Neural crest cell (in vitro differentiated cells): Measurements from ENCODE around the gene DCHS1. TPM values are rescaled to one million over a fixed set of nuclear protein-coding genes. Genes with fewer than 3 reads are reported as not detected.
A peak's percentile ranks its signal among the peaks of the same experiment; 100 is the strongest.

ENCODE experiments used
- DNase-seq: peaks from one replicate; pipeline ENCODE4 v3.0.0; 2021; ENCODE audit warnings: low read depth, mixed read lengths, low spot score
- H3K27ac Mint-ChIP-seq: one replicate; pipeline ENCODE4 v1.8.0; 2021; ENCODE audit warnings: mild to moderate bottlenecking, mixed read lengths; ENCODE audit not compliant: unreplicated experiment
- H3K27me3 Mint-ChIP-seq: 2 replicates; pipeline ENCODE4 v1.8.0; 2021; ENCODE audit warnings: low read depth, mild to moderate bottlenecking, mixed read lengths
- H3K36me3 Mint-ChIP-seq: 2 replicates; pipeline ENCODE4 v1.8.0; 2021; ENCODE audit warnings: low read depth, mild to moderate bottlenecking, mixed read lengths
- H3K4me1 Mint-ChIP-seq: 2 replicates; pipeline ENCODE4 v1.8.0; 2021; ENCODE audit warnings: mixed read lengths
- H3K4me3 Mint-ChIP-seq: one replicate; pipeline ENCODE4 v1.8.0; 2021; ENCODE audit warnings: mild to moderate bottlenecking, mixed read lengths
- H3K9me3 Mint-ChIP-seq: 2 replicates; pipeline ENCODE4 v1.8.0; 2021; ENCODE audit warnings: mixed read lengths
- total RNA-seq: library from RNA; stranded (reverse); gene quantifications from 2 replicates; pipeline ENCODE4 v1.2.1, GENCODE V29; 2021
- TF ChIP-seq, protein P1 (sequence below): fragments of 200-600 bp; sonication (generic); conservative IDR thresholded peaks from 2 replicates; pipeline ENCODE4 v1.5.0; 2021; ENCODE audit warnings: antibody characterized with exemption, mild to moderate bottlenecking

DCHS1 gene
- total RNA-seq, 1 donor from 2014 or later = 40.4 TPM

DNA sequence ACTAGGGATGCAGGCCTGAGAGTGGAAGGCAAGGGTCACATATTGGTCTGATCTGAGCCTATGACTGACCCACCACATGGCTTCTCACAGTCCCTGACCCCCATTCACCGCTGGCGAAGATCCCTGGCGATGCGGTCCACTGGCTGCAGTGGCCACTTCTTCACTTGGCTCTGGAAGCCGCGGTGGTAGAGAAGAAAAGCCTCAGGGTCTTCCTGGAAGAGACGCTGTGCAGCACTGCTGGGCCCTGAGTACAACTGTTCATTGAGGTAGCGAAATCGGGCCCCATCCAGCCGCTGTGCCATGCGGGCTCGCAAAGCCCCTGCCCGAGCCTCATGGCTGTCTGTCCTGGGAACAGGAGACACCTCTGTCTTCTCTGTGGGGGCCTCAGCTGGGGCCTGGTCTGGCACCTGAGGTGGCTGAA lies 54.6 kb downstream of the DCHS1 start:
- DNase-seq = no peak
- Mint-ChIP-seq H3K9me3 (no peaks in the 10 kb centered on the region), H3K4me3 (no peak overlapping the region), H3K36me3 (peaks cover 16% of the 10 kb centered on the region), H3K4me1 (peaks cover 16% of the 10 kb centered on the region), H3K27ac (no peak overlapping the region), H3K27me3 (no peaks in the 10 kb centered on the region)
- TF ChIP-seq, protein P1, sequence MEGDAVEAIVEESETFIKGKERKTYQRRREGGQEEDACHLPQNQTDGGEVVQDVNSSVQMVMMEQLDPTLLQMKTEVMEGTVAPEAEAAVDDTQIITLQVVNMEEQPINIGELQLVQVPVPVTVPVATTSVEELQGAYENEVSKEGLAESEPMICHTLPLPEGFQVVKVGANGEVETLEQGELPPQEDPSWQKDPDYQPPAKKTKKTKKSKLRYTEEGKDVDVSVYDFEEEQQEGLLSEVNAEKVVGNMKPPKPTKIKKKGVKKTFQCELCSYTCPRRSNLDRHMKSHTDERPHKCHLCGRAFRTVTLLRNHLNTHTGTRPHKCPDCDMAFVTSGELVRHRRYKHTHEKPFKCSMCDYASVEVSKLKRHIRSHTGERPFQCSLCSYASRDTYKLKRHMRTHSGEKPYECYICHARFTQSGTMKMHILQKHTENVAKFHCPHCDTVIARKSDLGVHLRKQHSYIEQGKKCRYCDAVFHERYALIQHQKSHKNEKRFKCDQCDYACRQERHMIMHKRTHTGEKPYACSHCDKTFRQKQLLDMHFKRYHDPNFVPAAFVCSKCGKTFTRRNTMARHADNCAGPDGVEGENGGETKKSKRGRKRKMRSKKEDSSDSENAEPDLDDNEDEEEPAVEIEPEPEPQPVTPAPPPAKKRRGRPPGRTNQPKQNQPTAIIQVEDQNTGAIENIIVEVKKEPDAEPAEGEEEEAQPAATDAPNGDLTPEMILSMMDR = no peak

DNA sequence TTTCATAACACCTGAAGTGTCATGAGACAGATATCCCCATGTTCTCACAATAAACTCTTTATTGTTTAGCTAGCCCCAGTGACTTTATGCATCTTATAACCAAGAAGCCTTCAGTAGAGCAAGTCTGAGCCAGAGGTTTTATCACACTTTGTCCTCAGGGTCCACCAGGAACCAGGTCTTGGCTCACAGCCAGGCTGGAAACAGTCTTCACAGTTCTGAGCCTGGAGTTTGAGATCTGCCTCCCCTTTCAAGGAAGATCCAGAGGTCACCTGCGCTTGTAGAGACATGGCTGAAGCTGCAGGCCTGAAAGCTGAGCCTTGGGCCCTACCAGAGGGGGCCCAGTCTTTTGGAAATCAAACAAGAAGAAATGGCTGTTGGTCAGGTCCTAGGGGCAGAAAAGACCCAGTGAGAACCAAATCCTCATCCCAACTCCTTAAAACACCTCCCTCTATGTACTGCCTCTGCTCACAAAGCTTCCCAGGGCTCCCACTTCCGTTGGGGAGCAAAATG lies 55.7 kb downstream of the DCHS1 start:
- H3K27me3 Mint-ChIP-seq = no peaks in the 10 kb centered on the region
- peaks cover 15% of the 10 kb centered on the region for H3K4me1 Mint-ChIP-seq
- H3K9me3 Mint-ChIP-seq = no peaks in the 10 kb centered on the region
- TF ChIP-seq, protein P1 = no peak
- H3K4me3 Mint-ChIP-seq = peak overlapping the region; percentile 50
- DNase-seq = no peak
- H3K27ac Mint-ChIP-seq = no peak overlapping the region
- H3K36me3 Mint-ChIP-seq = peaks cover 16% of the 10 kb centered on the region

DNA sequence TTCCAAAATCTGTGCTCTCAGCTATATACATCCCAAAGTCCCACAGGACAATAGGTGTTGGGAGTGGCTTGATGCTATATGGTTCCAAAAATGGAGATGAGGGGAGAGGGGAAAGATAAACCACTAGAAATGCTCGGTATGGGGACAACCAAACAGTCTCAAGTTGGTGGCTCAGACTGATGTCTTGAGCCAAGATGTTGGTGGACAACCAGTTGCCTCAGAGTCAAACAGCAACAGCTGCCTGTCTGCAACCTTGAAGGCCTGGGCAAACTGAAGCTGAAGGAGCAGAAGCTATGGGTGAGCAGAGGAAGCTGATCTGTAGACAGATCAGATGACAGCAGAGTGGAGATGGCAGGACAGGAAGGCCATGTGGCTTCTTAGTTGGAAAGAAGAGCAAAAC lies 56.2 kb downstream of the DCHS1 start:
- H3K4me1 Mint-ChIP-seq = peaks cover 15% of the 10 kb centered on the region
- H3K27me3 Mint-ChIP-seq = no peaks in the 10 kb centered on the region
- TF ChIP-seq, protein P1 = no peak
- peaks cover 17% of the 10 kb centered on the region for H3K36me3 Mint-ChIP-seq
- peak overlapping the region; percentile 50 for H3K4me3 Mint-ChIP-seq
- DNase-seq = no peak
- no peak overlapping the region for H3K27ac Mint-ChIP-seq
- no peaks in the 10 kb centered on the region for H3K9me3 Mint-ChIP-seq

DNA sequence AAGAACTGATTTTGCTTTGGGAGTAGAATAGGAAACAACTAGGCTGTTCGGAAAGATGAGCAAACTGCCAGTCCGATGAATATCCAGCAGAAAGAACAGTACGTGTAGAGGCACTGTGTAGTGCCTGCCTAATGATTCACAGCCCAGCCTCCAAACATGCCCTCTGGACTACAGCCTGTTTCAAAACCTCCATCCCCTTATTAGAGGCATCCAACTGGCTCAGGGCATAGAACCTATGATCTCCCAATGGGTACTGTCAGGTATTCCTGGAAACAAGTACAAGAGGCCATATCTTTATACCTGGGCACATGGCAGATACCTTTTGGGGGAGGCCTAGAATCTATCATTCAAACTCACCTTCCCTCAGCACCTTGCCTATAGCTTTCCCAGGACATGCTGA lies 57.1 kb downstream of the DCHS1 start:
- H3K4me1 Mint-ChIP-seq = peaks cover 15% of the 10 kb centered on the region
- H3K27ac Mint-ChIP-seq = no peak overlapping the region
- DNase-seq = no peak
- TF ChIP-seq, protein P1 = no peak
- H3K27me3 Mint-ChIP-seq = no peaks in the 10 kb centered on the region
- H3K4me3 Mint-ChIP-seq = peak overlapping the region; percentile 50
- H3K36me3 Mint-ChIP-seq = peaks cover 20% of the 10 kb centered on the region
- no peaks in the 10 kb centered on the region for H3K9me3 Mint-ChIP-seq

DNA sequence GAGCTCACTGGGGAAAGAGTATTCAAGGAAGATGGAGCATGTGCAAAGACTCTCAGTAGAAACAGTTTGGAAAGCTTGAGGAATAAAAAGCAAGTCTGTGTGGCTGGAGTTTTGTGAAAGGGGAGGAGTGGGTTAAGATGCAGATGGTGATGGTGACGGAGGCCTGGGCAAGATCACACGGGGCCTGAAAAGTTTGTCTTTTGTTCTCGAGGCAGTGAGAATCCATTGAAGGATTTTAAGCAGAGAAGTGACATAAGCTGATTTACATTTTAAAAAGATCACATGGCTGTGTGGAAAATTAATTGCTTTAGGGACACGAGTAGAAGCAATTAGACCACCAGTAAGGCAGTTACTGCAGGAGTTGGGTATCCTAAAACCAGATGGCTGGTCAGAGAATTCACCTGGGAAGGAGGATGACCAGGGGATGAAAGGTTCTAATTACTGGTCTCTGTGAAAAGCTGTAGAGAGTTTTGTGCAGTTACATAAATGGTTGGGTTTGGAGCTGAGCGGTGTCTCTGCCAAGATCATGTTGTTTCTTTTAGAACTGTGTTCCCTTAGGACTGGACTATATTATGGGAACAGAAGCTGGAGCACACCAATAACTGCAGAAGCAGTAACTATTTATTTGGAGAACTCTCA lies 59.3 kb downstream of the DCHS1 start:
- no peak for DNase-seq
- H3K4me3 Mint-ChIP-seq = no peak overlapping the region
- TF ChIP-seq, protein P1 = no peak
- peaks cover 15% of the 10 kb centered on the region for H3K4me1 Mint-ChIP-seq
- H3K27ac Mint-ChIP-seq = no peak overlapping the region
- no peaks in the 10 kb centered on the region for H3K27me3 Mint-ChIP-seq
- no peaks in the 10 kb centered on the region for H3K9me3 Mint-ChIP-seq
- H3K36me3 Mint-ChIP-seq = peaks cover 19% of the 10 kb centered on the region
